Activated naive CD4-positive, alpha-beta T cell treated with anti-CD3 and anti-CD28 coated beads for 36 hours (primary cell): ENCODE measurements around the gene TBCCD1. TPM values are rescaled to one million over a fixed set of nuclear protein-coding genes. Genes with fewer than 3 reads are reported as not detected.

Source experiments
- CTCF ChIA-PET: fragments of 350-600 bp; sonication (Branson Sonifier 250); formaldehyde crosslinking; loops from one replicate; lab custom pipeline; 2021; ENCODE audit warnings: antibody characterized with exemption; lab: Charles Lee
- DNase-seq: peaks from one replicate; pipeline ENCODE4 v3.0.0-alpha.2; 2020
- H3K27ac Mint-ChIP-seq: one replicate; pipeline ENCODE4 v1.8.0; 2021; ENCODE audit warnings: mild to moderate bottlenecking, mixed read lengths
- H3K27me3 Mint-ChIP-seq: one replicate; pipeline ENCODE4 v1.8.0; 2021; ENCODE audit warnings: low read depth, mixed read lengths
- H3K36me3 Mint-ChIP-seq: one replicate; pipeline ENCODE4 v1.8.0; 2021; ENCODE audit warnings: low read depth, mixed read lengths
- H3K4me1 Mint-ChIP-seq: one replicate; pipeline ENCODE4 v1.8.0; 2021; ENCODE audit warnings: low read depth, mixed read lengths
- H3K4me3 Mint-ChIP-seq: one replicate; pipeline ENCODE4 v1.8.0; 2021; ENCODE audit warnings: mild to moderate bottlenecking, moderate library complexity, mixed read lengths
- H3K9me3 Mint-ChIP-seq: one replicate; pipeline ENCODE4 v1.8.0; 2021; ENCODE audit warnings: mixed read lengths
- intact Hi-C: fragments of 100-400 bp; cut with micrococcal nuclease; formaldehyde crosslinking; loops from one replicate; pipeline ENCODE4 v1.15.1; 2023
- total RNA-seq, 2 experiments: library from RNA; stranded (reverse); gene quantifications; one replicate each; pipeline ENCODE4 v1.2.3, GENCODE V29; 2021

Gene TBCCD1
- total RNA-seq, 2 experiments from 2014 or later, result 9.0 to 10.7 TPM

- peaks cover 45% of the 10 kb centered on the region for H3K4me1 Mint-ChIP-seq
- no peaks in the 10 kb centered on the region for H3K9me3 Mint-ChIP-seq
- intact Hi-C loops, result no loop called here
- CTCF ChIA-PET, result interaction anchor here (0.7 to 1.3 kb wide), 3 partner anchors 8 to 583 kb away, joined by 3 read pairs; no protein-coding TSS in a partner anchor
- no peaks in the 10 kb centered on the region for H3K36me3 Mint-ChIP-seq
- no peak overlapping the region for H3K4me3 Mint-ChIP-seq
- no peak overlapping the region for H3K27ac Mint-ChIP-seq
- H3K27me3 Mint-ChIP-seq, result no peaks in the 10 kb centered on the region
- DNase-seq, result no peak
Measured at GRCh38 chr3:186525369-186526255, 41.5 kb downstream of the TBCCD1 start.

- Mint-ChIP-seq H3K27me3 (no peaks in the 10 kb centered on the region), H3K4me3 (no peak overlapping the region), H3K9me3 (no peaks in the 10 kb centered on the region), H3K4me1 (peaks cover 47% of the 10 kb centered on the region), H3K27ac (no peak overlapping the region), H3K36me3 (no peaks in the 10 kb centered on the region)
- CTCF ChIA-PET, result interaction anchor here (0.6 kb wide), 1 partner anchor 16 kb away, joined by 3 read pairs; no protein-coding TSS in a partner anchor
- intact Hi-C loops, result no loop called here
- DNase-seq, result no peak
Measured at GRCh38 chr3:186524616-186525015, 42.5 kb downstream of the TBCCD1 start.

- DNase-seq, result no peak
- intact Hi-C loops, result no loop called here
- H3K4me3 Mint-ChIP-seq, result no peak overlapping the region
- H3K9me3 Mint-ChIP-seq, result no peaks in the 10 kb centered on the region
- peaks cover 47% of the 10 kb centered on the region for H3K4me1 Mint-ChIP-seq
- no peaks in the 10 kb centered on the region for H3K36me3 Mint-ChIP-seq
- H3K27ac Mint-ChIP-seq, result no peak overlapping the region
- CTCF ChIA-PET, result interaction anchor here (1.4 kb wide), 1 partner anchor 12 kb away, joined by 3 read pairs; no protein-coding TSS in a partner anchor
- no peaks in the 10 kb centered on the region for H3K27me3 Mint-ChIP-seq
Measured at GRCh38 chr3:186523434-186523833, 43.7 kb downstream of the TBCCD1 start.

GRCh38 chr3:186523022-186523421, 44.1 kb downstream of the TBCCD1 start:
- no peaks in the 10 kb centered on the region for H3K27me3 Mint-ChIP-seq
- intact Hi-C loops, result no loop called here
- no peak for DNase-seq
- no peaks in the 10 kb centered on the region for H3K36me3 Mint-ChIP-seq
- no peaks in the 10 kb centered on the region for H3K9me3 Mint-ChIP-seq
- CTCF ChIA-PET, result interaction anchor here (1.4 kb wide), 1 partner anchor 13 kb away, joined by 3 read pairs; no protein-coding TSS in a partner anchor
- H3K4me3 Mint-ChIP-seq, result no peak overlapping the region
- H3K4me1 Mint-ChIP-seq, result peaks cover 51% of the 10 kb centered on the region
- H3K27ac Mint-ChIP-seq, result no peak overlapping the region

- Mint-ChIP-seq H3K36me3 (peaks cover 4% of the 10 kb centered on the region), H3K27me3 (no peaks in the 10 kb centered on the region), H3K4me3 (peak overlapping the region; percentile 35), H3K4me1 (peaks cover 59% of the 10 kb centered on the region), H3K9me3 (peaks cover 3% of the 10 kb centered on the region), H3K27ac (peak overlapping the region; percentile 74)
- DNase-seq, result peak; percentile 79
- intact Hi-C loops, result no loop called here
- CTCF ChIA-PET, result interaction anchor here (0.5 kb wide), 1 partner anchor 19 kb away, joined by 5 read pairs; no protein-coding TSS in a partner anchor
Measured at GRCh38 chr3:186520957-186521842, 45.9 kb downstream of the TBCCD1 start.

- Mint-ChIP-seq H3K27ac (peak overlapping the region; percentile 74), H3K9me3 (peaks cover 3% of the 10 kb centered on the region), H3K36me3 (peaks cover 4% of the 10 kb centered on the region), H3K4me3 (no peak overlapping the region), H3K27me3 (no peaks in the 10 kb centered on the region), H3K4me1 (peaks cover 65% of the 10 kb centered on the region)
- CTCF ChIA-PET, result interaction anchor here (2.5 to 4.5 kb wide), 3 partner anchors 9 to 19 kb away, joined by 14 to 50 read pairs (median 38); no protein-coding TSS in a partner anchor
- no peak for DNase-seq
- intact Hi-C loops, result no loop called here
Measured at GRCh38 chr3:186520431-186520830, 46.7 kb downstream of the TBCCD1 start.

GRCh38 chr3:186519021-186519658, 48.0 kb downstream of the TBCCD1 start:
- CTCF ChIA-PET, result interaction anchor here (0.7 to 4.5 kb wide), 6 partner anchors 10 to 575 kb away, joined by 3 to 50 read pairs (median 9); no protein-coding TSS in a partner anchor
- peak; percentile 89 for DNase-seq
- Mint-ChIP-seq H3K4me3 (peak overlapping the region; percentile 1), H3K9me3 (peaks cover 3% of the 10 kb centered on the region), H3K27me3 (no peaks in the 10 kb centered on the region), H3K4me1 (peaks cover 78% of the 10 kb centered on the region), H3K27ac (peak overlapping the region; percentile 81), H3K36me3 (peaks cover 4% of the 10 kb centered on the region)
- intact Hi-C loops, result loop anchor here (1.0 kb wide), 2 partner anchors 10 to 15 kb away; no protein-coding TSS in a partner anchor

- no peak overlapping the region for H3K4me3 Mint-ChIP-seq
- H3K36me3 Mint-ChIP-seq, result peaks cover 4% of the 10 kb centered on the region
Measured at GRCh38 chr3:186517218-186517617, 49.9 kb downstream of the TBCCD1 start.

GRCh38 chr3:186516646-186517045, 50.5 kb downstream of the TBCCD1 start:
- Mint-ChIP-seq H3K27me3 (no peaks in the 10 kb centered on the region), H3K27ac (peak overlapping the region; percentile 34), H3K9me3 (peaks cover 3% of the 10 kb centered on the region), H3K4me1 (peaks cover 85% of the 10 kb centered on the region), H3K36me3 (peaks cover 4% of the 10 kb centered on the region), H3K4me3 (no peak overlapping the region)
- CTCF ChIA-PET, result interaction anchor here (1.3 to 4.5 kb wide), 5 partner anchors 9 to 236 kb away, joined by 3 to 50 read pairs (median 5); no protein-coding TSS in a partner anchor
- intact Hi-C loops, result no loop called here
- no peak for DNase-seq

More at GRCh38 chr3:186517218-186517617, 49.9 kb downstream of the TBCCD1 start:
- peak; percentile 37 for DNase-seq
- no peak overlapping the region for H3K27ac Mint-ChIP-seq
- H3K9me3 Mint-ChIP-seq, result peaks cover 3% of the 10 kb centered on the region
- H3K27me3 Mint-ChIP-seq, result no peaks in the 10 kb centered on the region
- intact Hi-C loops, result no loop called here
- CTCF ChIA-PET, result interaction anchor here (0.7 to 4.5 kb wide), 6 partner anchors 9 to 237 kb away, joined by 3 to 50 read pairs (median 4); no protein-coding TSS in a partner anchor
- H3K4me1 Mint-ChIP-seq, result peaks cover 85% of the 10 kb centered on the region

- intact Hi-C loops, result no loop called here
- peak overlapping the region; percentile 78 for H3K27ac Mint-ChIP-seq
- H3K36me3 Mint-ChIP-seq, result peaks cover 4% of the 10 kb centered on the region
- no peak overlapping the region for H3K4me3 Mint-ChIP-seq
- H3K4me1 Mint-ChIP-seq, result peaks cover 85% of the 10 kb centered on the region
- CTCF ChIA-PET, result interaction anchor here (0.6 kb wide), 1 partner anchor 26 kb away, joined by 3 read pairs; no protein-coding TSS in a partner anchor
- DNase-seq, result peak; percentile 59
- no peaks in the 10 kb centered on the region for H3K27me3 Mint-ChIP-seq
- peaks cover 3% of the 10 kb centered on the region for H3K9me3 Mint-ChIP-seq
Measured at GRCh38 chr3:186515125-186515524, 52.0 kb downstream of the TBCCD1 start.
